Neural progenitor cell (in vitro differentiated cells): ENCODE measurements around the gene PDLIM4. TPM values are rescaled to one million over a fixed set of nuclear protein-coding genes. Genes with fewer than 3 reads are reported as not detected.
A peak's percentile ranks its signal among the peaks of the same experiment; 100 is the strongest.

ENCODE experiments used
- DNase-seq: peaks from one replicate; pipeline ENCODE4 v3.0.0-alpha.2; 2016; ENCODE audit warnings: low spot score
- H2AFZ ChIP-seq: fragments of 200-600 bp; sonication (generic); replicated peaks from 2 replicates; pipeline ENCODE4 v1.6.1; 2016; ENCODE audit warnings: antibody characterized with exemption
- H3F3A ChIP-seq: fragments of 200-600 bp; sonication (generic); 2 replicates; pipeline ENCODE4 v1.6.1; 2016; ENCODE audit warnings: antibody characterized with exemption, low read depth
- H3K27ac ChIP-seq: fragments of 200-600 bp; sonication (generic); 2 replicates; pipeline ENCODE4 v1.5.1; 2016; ENCODE audit warnings: mild to moderate bottlenecking
- H3K27me3 ChIP-seq: fragments of 200-600 bp; sonication (generic); 2 replicates; pipeline ENCODE4 v1.6.1; 2016; ENCODE audit warnings: mild to moderate bottlenecking, moderate library complexity
- H3K36me3 ChIP-seq: fragments of 200-600 bp; sonication (generic); 2 replicates; pipeline ENCODE4 v1.5.1; 2016
- H3K4me1 ChIP-seq: fragments of 200-600 bp; sonication (generic); 2 replicates; pipeline ENCODE4 v1.6.1; 2016; ENCODE audit warnings: mixed run types
- H3K4me2 ChIP-seq: fragments of 200-600 bp; sonication (generic); 2 replicates; pipeline ENCODE4 v1.6.1; 2016
- H3K4me3 ChIP-seq: fragments of 200-600 bp; sonication (generic); 2 replicates; pipeline ENCODE4 v1.5.1; 2016
- H3K79me2 ChIP-seq: fragments of 200-600 bp; sonication (generic); 2 replicates; pipeline ENCODE4 v1.6.1; 2016; ENCODE audit warnings: low read depth
- H3K9ac ChIP-seq: fragments of 200-600 bp; sonication (generic); 2 replicates; pipeline ENCODE4 v1.6.1; 2016
- H3K9me3 ChIP-seq: fragments of 200-600 bp; sonication (generic); 2 replicates; pipeline ENCODE4 v1.5.1; 2016; ENCODE audit warnings: low read depth
- H4K20me1 ChIP-seq: fragments of 200-600 bp; sonication (generic); 2 replicates; pipeline ENCODE4 v1.6.1; 2016; ENCODE audit warnings: low read depth
- H3K27ac Mint-ChIP-seq: 3 replicates; pipeline ENCODE4 v1.8.0; 2021; ENCODE audit warnings: mixed read lengths
- H3K27me3 Mint-ChIP-seq: 2 replicates; pipeline ENCODE4 v1.8.0; 2022; ENCODE audit warnings: low read depth, mild to moderate bottlenecking, inconsistent platforms, moderate library complexity, mixed read lengths; ENCODE audit not compliant: insufficient read depth
- H3K36me3 Mint-ChIP-seq: 3 replicates; pipeline ENCODE4 v1.8.0; 2021; ENCODE audit warnings: mixed read lengths
- H3K4me1 Mint-ChIP-seq: 3 replicates; pipeline ENCODE4 v1.8.0; 2021; ENCODE audit warnings: mixed read lengths
- H3K4me3 Mint-ChIP-seq: 3 replicates; pipeline ENCODE4 v1.8.0; 2021; ENCODE audit warnings: mild to moderate bottlenecking, moderate library complexity, mixed read lengths
- H3K9me3 Mint-ChIP-seq: 3 replicates; pipeline ENCODE4 v1.8.0; 2020; ENCODE audit warnings: mixed read lengths
- EZH2 ChIP-seq: fragments of 200-600 bp; sonication (generic); IDR thresholded peaks from 2 replicates; pipeline ENCODE4 v1.6.1; 2017; ENCODE audit warnings: antibody characterized with exemption, mild to moderate bottlenecking, moderate library complexity
- EZH2phosphoT487 ChIP-seq: fragments of 200-600 bp; sonication (generic); IDR thresholded peaks from 2 replicates; pipeline ENCODE4 v1.6.1; 2017; ENCODE audit warnings: antibody characterized with exemption
- total RNA-seq: library from RNA; depleted of rRNA; stranded (reverse); fragments of >200 nt; gene quantifications from 2 replicates; pipeline ENCODE4 v1.2.3, GENCODE V29; 2015; ENCODE audit warnings: low replicate concordance
- TF ChIP-seq, protein P1 (sequence below): fragments of 200-600 bp; sonication (generic); IDR thresholded peaks from 2 replicates; pipeline ENCODE4 v1.5.1; 2017; ENCODE audit warnings: antibody characterized with exemption, mild to moderate bottlenecking

Gene PDLIM4
- total RNA-seq, 1 donor from 2014 or later, result 8.3 TPM

DNA sequence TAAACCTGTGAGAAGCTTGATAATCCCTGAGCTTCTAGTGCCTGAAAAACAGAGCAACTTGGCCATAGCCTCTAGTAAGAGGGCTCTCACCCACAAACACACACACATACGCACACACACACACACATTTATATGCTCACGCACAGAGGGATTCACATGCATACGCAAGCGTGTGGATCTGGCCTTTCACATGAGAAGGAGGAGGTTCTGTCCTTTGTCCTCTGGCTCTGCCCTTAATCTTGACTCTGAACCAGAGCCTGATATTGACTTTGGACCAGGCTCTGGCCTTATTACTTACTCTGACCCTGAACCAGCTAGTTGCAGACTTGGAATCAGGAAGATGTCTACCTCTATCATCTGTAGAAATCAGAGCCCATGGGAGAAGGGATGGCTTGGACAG lies 19.8 kb upstream of the PDLIM4 start:
- H3K4me2 ChIP-seq, result no peak overlapping the region
- H2AFZ ChIP-seq, result no peak overlapping the region
- H3K36me3 ChIP-seq, result no peaks in the 10 kb centered on the region

DNA sequence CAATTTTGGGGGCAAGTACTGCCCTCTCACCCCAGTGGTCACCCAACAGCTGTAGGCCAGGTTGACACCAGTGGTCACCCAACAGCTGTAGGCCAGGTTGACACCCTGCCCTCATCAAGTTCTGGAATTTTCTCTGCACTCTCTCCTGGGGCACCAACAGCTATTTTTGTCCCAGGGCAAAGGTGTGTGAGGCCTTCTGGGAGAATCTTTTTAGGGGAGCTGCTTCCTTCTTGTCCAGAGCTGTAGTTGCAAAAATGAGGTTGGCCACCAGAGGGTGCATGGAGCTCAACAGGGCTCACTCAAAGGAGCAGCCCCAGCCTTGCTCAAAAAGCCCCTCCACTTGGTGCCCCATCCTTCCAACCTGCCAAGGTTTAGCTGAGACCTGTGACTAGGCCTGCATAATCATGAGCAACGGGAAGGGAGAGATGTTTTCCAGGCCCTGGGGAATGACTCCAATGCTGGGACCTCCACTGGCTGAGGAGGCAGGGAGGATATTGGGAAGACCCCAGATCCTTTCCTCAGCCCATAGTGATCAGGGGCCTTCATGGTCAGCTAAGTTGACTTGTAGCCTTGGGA lies 19.2 kb upstream of the PDLIM4 start:
- Mint-ChIP-seq H3K36me3 (no peaks in the 10 kb centered on the region), H3K9me3 (peaks cover 13% of the 10 kb centered on the region), H3K4me1 (peaks cover 3% of the 10 kb centered on the region), H3K27me3 (no peaks in the 10 kb centered on the region), H3K4me3 (no peak overlapping the region), H3K27ac (no peak overlapping the region)
- Histone ChIP-seq H3K4me2 (no peak overlapping the region), H3K27me3 (no peaks in the 10 kb centered on the region), H3F3A (no peaks in the 10 kb centered on the region), H3K36me3 (no peaks in the 10 kb centered on the region), H2AFZ (no peak overlapping the region), H4K20me1 (no peaks in the 10 kb centered on the region), H3K79me2 (no peaks in the 10 kb centered on the region), H3K27ac (no peak overlapping the region), H3K9ac (no peak overlapping the region), H3K4me1 (no peaks in the 10 kb centered on the region), H3K4me3 (no peak overlapping the region), H3K9me3 (no peaks in the 10 kb centered on the region)
- TF ChIP-seq, protein P1, sequence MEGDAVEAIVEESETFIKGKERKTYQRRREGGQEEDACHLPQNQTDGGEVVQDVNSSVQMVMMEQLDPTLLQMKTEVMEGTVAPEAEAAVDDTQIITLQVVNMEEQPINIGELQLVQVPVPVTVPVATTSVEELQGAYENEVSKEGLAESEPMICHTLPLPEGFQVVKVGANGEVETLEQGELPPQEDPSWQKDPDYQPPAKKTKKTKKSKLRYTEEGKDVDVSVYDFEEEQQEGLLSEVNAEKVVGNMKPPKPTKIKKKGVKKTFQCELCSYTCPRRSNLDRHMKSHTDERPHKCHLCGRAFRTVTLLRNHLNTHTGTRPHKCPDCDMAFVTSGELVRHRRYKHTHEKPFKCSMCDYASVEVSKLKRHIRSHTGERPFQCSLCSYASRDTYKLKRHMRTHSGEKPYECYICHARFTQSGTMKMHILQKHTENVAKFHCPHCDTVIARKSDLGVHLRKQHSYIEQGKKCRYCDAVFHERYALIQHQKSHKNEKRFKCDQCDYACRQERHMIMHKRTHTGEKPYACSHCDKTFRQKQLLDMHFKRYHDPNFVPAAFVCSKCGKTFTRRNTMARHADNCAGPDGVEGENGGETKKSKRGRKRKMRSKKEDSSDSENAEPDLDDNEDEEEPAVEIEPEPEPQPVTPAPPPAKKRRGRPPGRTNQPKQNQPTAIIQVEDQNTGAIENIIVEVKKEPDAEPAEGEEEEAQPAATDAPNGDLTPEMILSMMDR, result peak; percentile 74
- no peak for TF ChIP-seq EZH2phosphoT487
- DNase-seq, result peak; percentile 70

More for the DNA sequence above, 19.8 kb upstream of the PDLIM4 start:
- no peaks in the 10 kb centered on the region for H3K9me3 ChIP-seq
- H3K27me3 ChIP-seq, result no peaks in the 10 kb centered on the region
- H3K9ac ChIP-seq, result no peak overlapping the region
- H4K20me1 ChIP-seq, result no peaks in the 10 kb centered on the region
- no peak overlapping the region for H3K27ac Mint-ChIP-seq
- no peak for DNase-seq
- H3K4me3 Mint-ChIP-seq, result no peak overlapping the region
- no peaks in the 10 kb centered on the region for H3K79me2 ChIP-seq
- H3K27me3 Mint-ChIP-seq, result no peaks in the 10 kb centered on the region
- no peaks in the 10 kb centered on the region for H3F3A ChIP-seq
- H3K27ac ChIP-seq, result no peak overlapping the region
- H3K9me3 Mint-ChIP-seq, result peaks cover 7% of the 10 kb centered on the region
- no peaks in the 10 kb centered on the region for H3K4me1 ChIP-seq
- no peak overlapping the region for H3K4me3 ChIP-seq
- H3K36me3 Mint-ChIP-seq, result no peaks in the 10 kb centered on the region
- TF ChIP-seq EZH2phosphoT487 (no peak), EZH2 (no peak)
- TF ChIP-seq, protein P1, result no peak
- H3K4me1 Mint-ChIP-seq, result peaks cover 3% of the 10 kb centered on the region

DNA sequence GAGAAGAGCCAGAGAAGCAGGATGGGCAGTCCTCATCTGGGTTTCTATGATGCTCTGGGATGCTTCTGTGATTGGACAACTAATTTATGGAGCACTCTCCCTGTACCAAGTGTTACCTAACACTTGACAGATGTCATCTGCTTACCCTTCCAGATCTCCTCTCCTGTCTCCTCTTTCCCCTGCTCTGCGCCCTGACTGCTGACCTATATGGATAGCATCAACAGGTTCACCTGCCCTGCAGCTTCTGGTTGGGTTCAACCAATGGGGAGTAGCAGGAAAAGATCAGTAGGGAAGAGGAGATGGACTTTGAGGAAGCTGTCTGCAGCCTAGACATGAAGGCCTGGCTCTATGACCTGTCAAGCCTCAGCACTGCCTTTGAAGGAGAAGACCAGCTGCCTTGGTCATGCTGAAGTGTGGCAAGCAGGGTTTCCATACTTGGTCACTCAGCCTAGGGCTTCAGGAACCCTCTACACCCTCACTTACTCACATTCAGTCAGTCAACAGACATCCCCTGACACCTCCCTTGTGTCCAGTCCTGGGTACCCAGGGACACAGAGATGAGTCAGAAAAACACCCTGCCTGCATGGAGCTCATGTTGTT lies 18.5 kb upstream of the PDLIM4 start:
- no peaks in the 10 kb centered on the region for H4K20me1 ChIP-seq
- no peak overlapping the region for H2AFZ ChIP-seq
- H3F3A ChIP-seq, result no peaks in the 10 kb centered on the region
- no peaks in the 10 kb centered on the region for H3K79me2 ChIP-seq
- H3K4me2 ChIP-seq, result no peak overlapping the region
- no peaks in the 10 kb centered on the region for H3K27me3 ChIP-seq
- H3K4me3 Mint-ChIP-seq, result no peak overlapping the region
- H3K27ac ChIP-seq, result no peak overlapping the region
- no peaks in the 10 kb centered on the region for H3K4me1 ChIP-seq
- peaks cover 18% of the 10 kb centered on the region for H3K9me3 Mint-ChIP-seq
- TF ChIP-seq EZH2phosphoT487, result no peak
- TF ChIP-seq, protein P1, result no peak
- no peaks in the 10 kb centered on the region for H3K36me3 Mint-ChIP-seq
- no peak overlapping the region for H3K9ac ChIP-seq
- no peaks in the 10 kb centered on the region for H3K27me3 Mint-ChIP-seq
- no peaks in the 10 kb centered on the region for H3K9me3 ChIP-seq
- DNase-seq, result no peak
- no peak overlapping the region for H3K4me3 ChIP-seq
- H3K36me3 ChIP-seq, result no peaks in the 10 kb centered on the region
- peaks cover 3% of the 10 kb centered on the region for H3K4me1 Mint-ChIP-seq
- no peak overlapping the region for H3K27ac Mint-ChIP-seq
